SK-N-SH (cell line): ENCODE measurements around the gene HDAC7. TPM values are rescaled to one million over a fixed set of nuclear protein-coding genes. Genes with fewer than 3 reads are reported as not detected.

ENCODE experiments used
- CTCF ChIA-PET: fragments of 300-600, 350-600 bp; formaldehyde crosslinking; extraction: SDS; loops from one replicate; lab custom pipeline; 2021; lab: Yijun Ruan, JAX
- POLR2A ChIA-PET: fragments of 350-600 bp; sonication (Branson Sonifier 250); formaldehyde crosslinking; extraction: SDS; loops from one replicate; lab custom pipeline; 2020; ENCODE audit warnings: antibody characterized with exemption, inconsistent platforms; lab: Yijun Ruan, JAX
- DNase-seq: peaks from one replicate; pipeline ENCODE4 v3.0.0; 2012
- H2AFZ ChIP-seq: fragments of 200-600 bp; sonication (generic); 2 replicates; pipeline ENCODE4 v1.8.1; 2016; ENCODE audit warnings: antibody characterized with exemption, mild to moderate bottlenecking, low read depth
- H3F3A ChIP-seq: fragments of 200-600 bp; sonication (generic); replicated peaks from 2 replicates; pipeline ENCODE3; 2016; ENCODE audit warnings: antibody characterized with exemption, mild to moderate bottlenecking; ENCODE audit not compliant: insufficient read depth
- H3K27ac ChIP-seq, 2 experiments: fragments of 200-500 bp in 1 of 2; fragments of 200-600 bp in 1 of 2; sonication (Bioruptor generic) in 1 of 2; sonication (generic), shearing (Covaris generic) in 1 of 2; 2 replicates each; pipeline versions ENCODE4 v1.5.1 to v1.6.1; 2014 to 2016; ENCODE audit warnings: low read depth in 2 of 2, inconsistent platforms in 1 of 2, low read length in 1 of 2, mild to moderate bottlenecking in 1 of 2, mixed read lengths in 1 of 2
- H3K27me3 ChIP-seq: fragments of 200-600 bp; sonication (generic), shearing (Covaris generic); 2 replicates; pipeline ENCODE4 v1.6.1; 2016; ENCODE audit warnings: mixed run types; ENCODE audit not compliant: insufficient read depth
- H3K36me3 ChIP-seq, 2 experiments: fragments of 200-500 bp in 1 of 2; fragments of 200-600 bp in 1 of 2; sonication (Bioruptor generic) in 1 of 2; sonication (generic) in 1 of 2; replicated peaks in 1 of 2; 2 replicates each; pipeline versions ENCODE3 to v1.5.1; 2014 to 2016; ENCODE audit warnings: low read length in 1 of 2, mild to moderate bottlenecking in 1 of 2; ENCODE audit not compliant: insufficient read depth in 2 of 2, control insufficient read depth in 1 of 2
- H3K4me1 ChIP-seq, 2 experiments: fragments of 200-500 bp in 1 of 2; fragments of 200-600 bp in 1 of 2; sonication (Bioruptor generic) in 1 of 2; sonication (generic), shearing (Covaris generic) in 1 of 2; 2 replicates each; pipeline versions ENCODE4 v1.5.1 to v1.6.1; 2014 to 2016; ENCODE audit warnings: low read depth in 1 of 2, low read length in 1 of 2, mixed run types in 1 of 2; ENCODE audit not compliant: insufficient read depth in 2 of 2, control insufficient read depth in 1 of 2
- H3K4me2 ChIP-seq: fragments of 200-600 bp; sonication (generic), shearing (Covaris generic); 2 replicates; pipeline ENCODE4 v1.6.1; 2017; ENCODE audit warnings: mixed run types
- H3K4me3 ChIP-seq, 2 experiments: fragments of 200-500 bp in 1 of 2; fragments of 200-600 bp in 1 of 2; sonication (Bioruptor generic) in 1 of 2; sonication (generic), shearing (Covaris generic) in 1 of 2; 2 replicates each; pipeline versions ENCODE4 v1.5.1 to v1.8.1; 2014 to 2016; ENCODE audit warnings: low read depth in 2 of 2, inconsistent platforms in 1 of 2, low read length in 1 of 2, mild to moderate bottlenecking in 1 of 2, mixed read lengths in 1 of 2, moderate library complexity in 1 of 2
- H3K79me2 ChIP-seq: fragments of 200-600 bp; sonication (generic); 2 replicates; pipeline ENCODE4 v1.8.1; 2017; ENCODE audit warnings: mild to moderate bottlenecking; ENCODE audit not compliant: insufficient read depth
- H3K9ac ChIP-seq: fragments of 200-600 bp; sonication (generic); 2 replicates; pipeline ENCODE4 v1.6.1; 2017; ENCODE audit warnings: mixed run types
- H3K9me2 ChIP-seq: fragments of 200-600 bp; sonication (generic); 2 replicates; pipeline ENCODE4 v1.6.1; 2017; ENCODE audit warnings: mixed run types
- H3K9me3 ChIP-seq: fragments of 200-600 bp; sonication (generic); 2 replicates; pipeline ENCODE4 v1.6.1; 2017; ENCODE audit warnings: mixed run types, mild to moderate bottlenecking, moderate library complexity
- H4K20me1 ChIP-seq: fragments of 200-600 bp; sonication (generic); 2 replicates; pipeline ENCODE4 v1.6.1; 2017; ENCODE audit warnings: mild to moderate bottlenecking, mixed run types; ENCODE audit not compliant: insufficient read depth
- EP300 ChIP-seq, 2 experiments: IDR thresholded peaks; 2 replicates each; pipeline versions ENCODE4 v1.4.0 to v1.6.1; 2012; ENCODE audit warnings: borderline replicate concordance in 1 of 2, low read depth in 1 of 2, low read length in 1 of 2
- EZH2phosphoT487 ChIP-seq: fragments of 200-600 bp; sonication (generic); IDR thresholded peaks from 2 replicates; pipeline ENCODE4 v1.6.1; 2017; ENCODE audit warnings: low read depth, mixed run types, mild to moderate bottlenecking, antibody characterized with exemption, moderate library complexity, borderline replicate concordance
- FOXM1 ChIP-seq: IDR thresholded peaks from 2 replicates; pipeline ENCODE4 v1.4.0; 2012; ENCODE audit warnings: low read depth, mild to moderate bottlenecking
- GABPA ChIP-seq: IDR thresholded peaks from 2 replicates; pipeline ENCODE4 v1.4.0; 2012; ENCODE audit warnings: low read depth, mild to moderate bottlenecking
- GATA2 ChIP-seq: sonication (generic); formaldehyde crosslinking; IDR thresholded peaks from 2 replicates; pipeline ENCODE4 v1.5.0; 2020; ENCODE audit warnings: mild to moderate bottlenecking, missing genetic modification reagents
- MEF2A ChIP-seq: IDR thresholded peaks from 2 replicates; pipeline ENCODE4 v1.4.0; 2012; ENCODE audit warnings: low read depth, borderline replicate concordance
- MXI1 ChIP-seq: IDR thresholded peaks from 2 replicates; pipeline ENCODE4 v1.6.1; 2012; ENCODE audit warnings: mild to moderate bottlenecking, low read depth, low read length, improper control_type of control experiment
- RFX5 ChIP-seq: IDR thresholded peaks from 2 replicates; pipeline ENCODE4 v1.6.1; 2012; ENCODE audit warnings: mild to moderate bottlenecking, improper control_type of control experiment, low read length
- SMC3 ChIP-seq: IDR thresholded peaks from 2 replicates; pipeline ENCODE4 v1.6.1; 2012; ENCODE audit warnings: low read depth, low read length, improper control_type of control experiment
- TAF1 ChIP-seq: IDR thresholded peaks from 2 replicates; pipeline ENCODE4 v1.6.1; 2012; ENCODE audit warnings: low read depth, mild to moderate bottlenecking, low read length, moderate library complexity, borderline replicate concordance
- TCF12 ChIP-seq: IDR thresholded peaks from 2 replicates; pipeline ENCODE4 v1.4.0; 2012
- WGBS: methylation state at CpG from one replicate; pipeline ENCODE4 v1.1.6; 2017; ENCODE audit warnings: low lambda C conversion rate; 5-methylcytosine and 5-hydroxymethylcytosine counted together
- polyA plus RNA-seq, 3 experiments: library from polyadenylated mRNA; depleted of rRNA; stranded (reverse); fragments of >200 nt; gene quantifications; 2 replicates each; pipeline ENCODE4 v1.2.3, GENCODE V29; 2012
- TF ChIP-seq, protein P1 (sequence below): fragments of 150-350 bp; IDR thresholded peaks from 2 replicates; pipeline ENCODE4 v1.6.1; 2016; ENCODE audit warnings: mild to moderate bottlenecking, low read depth, low read length
- TF ChIP-seq, protein P2 (sequence below): IDR thresholded peaks from 2 replicates; pipeline ENCODE4 v1.4.0; 2012; ENCODE audit warnings: low read depth, borderline replicate concordance
- TF ChIP-seq, protein P3 (sequence below): IDR thresholded peaks from 2 replicates; pipeline ENCODE4; 2012
- TF ChIP-seq, protein P4 (sequence below): fragments of 150-350 bp; IDR thresholded peaks from 2 replicates; pipeline ENCODE4 v1.6.1; 2017; ENCODE audit warnings: antibody characterized with exemption, low read length, low read depth, borderline replicate concordance
- TF ChIP-seq, protein P5 (sequence below): IDR thresholded peaks from 2 replicates; pipeline ENCODE4 v1.4.0; 2012; ENCODE audit warnings: low read depth
- TF ChIP-seq, protein P6 (sequence below): fragments of 200-600 bp; sonication (generic); IDR thresholded peaks from 2 replicates; pipeline ENCODE4 v1.6.1; 2017; ENCODE audit warnings: antibody characterized with exemption, mild to moderate bottlenecking, moderate library complexity

HDAC7 gene
- polyA plus RNA-seq, 1 of the 3 experiments (the other 2 are of a cell fraction): 51.0 TPM

DNA sequence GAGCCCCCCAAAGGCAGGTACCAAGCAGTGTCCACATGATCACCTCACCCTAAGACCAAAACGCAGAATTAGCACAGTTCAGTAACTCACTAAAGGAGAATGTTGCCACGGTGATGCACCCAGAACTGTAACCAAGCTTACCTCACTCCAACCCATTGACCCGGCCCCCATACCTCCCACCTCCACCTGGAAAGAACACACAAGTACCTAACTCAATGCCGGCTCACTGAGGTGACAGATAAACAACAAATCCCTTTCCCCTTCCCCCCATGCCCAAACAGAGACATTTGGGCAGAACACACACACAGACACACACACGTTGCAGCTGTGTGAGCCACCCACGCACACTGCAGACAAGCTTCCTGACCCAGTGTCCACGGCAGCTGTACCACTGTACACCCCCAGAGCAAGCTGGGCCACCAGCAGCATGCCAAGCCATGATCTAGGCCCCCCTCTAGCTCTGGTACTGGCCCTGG lies 62.3 kb downstream of the HDAC7 start:
- H3K4me2 ChIP-seq: no peak overlapping the region
- peaks cover 12 to 58% of the 10 kb centered on the region in 2 experiments; a peak in 3 of 4 replicates for H3K4me1 ChIP-seq
- H3K9me2 ChIP-seq: no peaks in the 10 kb centered on the region
- no peak for DNase-seq
- ChIA-PET POLR2A (no interaction called here), CTCF (interaction anchor here (1.3 to 18.0 kb wide), 6 partner anchors 16 to 81 kb away, joined by 4 to 435 read pairs (median 30); partner anchors contain the start of gene SLC48A1)
- 87% methylated on average over 7 of the region's 7 CpGs for WGBS
- H3F3A ChIP-seq: no peaks in the 10 kb centered on the region
- no peak overlapping the region for H2AFZ ChIP-seq
- TF ChIP-seq FOXM1 (no peak), RFX5 (no peak), EP300 (IDR thresholded peaks at IDR 0.05; ENCODE audit: borderline replicate concordance in 1 of 2, low read depth in 1 of 2, low read length in 1 of 2) (no peak)
- TF ChIP-seq, protein P1, sequence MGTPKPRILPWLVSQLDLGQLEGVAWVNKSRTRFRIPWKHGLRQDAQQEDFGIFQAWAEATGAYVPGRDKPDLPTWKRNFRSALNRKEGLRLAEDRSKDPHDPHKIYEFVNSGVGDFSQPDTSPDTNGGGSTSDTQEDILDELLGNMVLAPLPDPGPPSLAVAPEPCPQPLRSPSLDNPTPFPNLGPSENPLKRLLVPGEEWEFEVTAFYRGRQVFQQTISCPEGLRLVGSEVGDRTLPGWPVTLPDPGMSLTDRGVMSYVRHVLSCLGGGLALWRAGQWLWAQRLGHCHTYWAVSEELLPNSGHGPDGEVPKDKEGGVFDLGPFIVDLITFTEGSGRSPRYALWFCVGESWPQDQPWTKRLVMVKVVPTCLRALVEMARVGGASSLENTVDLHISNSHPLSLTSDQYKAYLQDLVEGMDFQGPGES: no peak
- TF ChIP-seq, protein P2, sequence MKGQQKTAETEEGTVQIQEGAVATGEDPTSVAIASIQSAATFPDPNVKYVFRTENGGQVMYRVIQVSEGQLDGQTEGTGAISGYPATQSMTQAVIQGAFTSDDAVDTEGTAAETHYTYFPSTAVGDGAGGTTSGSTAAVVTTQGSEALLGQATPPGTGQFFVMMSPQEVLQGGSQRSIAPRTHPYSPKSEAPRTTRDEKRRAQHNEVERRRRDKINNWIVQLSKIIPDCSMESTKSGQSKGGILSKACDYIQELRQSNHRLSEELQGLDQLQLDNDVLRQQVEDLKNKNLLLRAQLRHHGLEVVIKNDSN: no peak
- TF ChIP-seq, protein P3, sequence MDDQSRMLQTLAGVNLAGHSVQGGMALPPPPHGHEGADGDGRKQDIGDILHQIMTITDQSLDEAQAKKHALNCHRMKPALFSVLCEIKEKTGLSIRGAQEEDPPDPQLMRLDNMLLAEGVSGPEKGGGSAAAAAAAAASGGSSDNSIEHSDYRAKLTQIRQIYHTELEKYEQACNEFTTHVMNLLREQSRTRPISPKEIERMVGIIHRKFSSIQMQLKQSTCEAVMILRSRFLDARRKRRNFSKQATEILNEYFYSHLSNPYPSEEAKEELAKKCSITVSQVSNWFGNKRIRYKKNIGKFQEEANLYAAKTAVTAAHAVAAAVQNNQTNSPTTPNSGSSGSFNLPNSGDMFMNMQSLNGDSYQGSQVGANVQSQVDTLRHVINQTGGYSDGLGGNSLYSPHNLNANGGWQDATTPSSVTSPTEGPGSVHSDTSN: no peak
- TF ChIP-seq, protein P4, sequence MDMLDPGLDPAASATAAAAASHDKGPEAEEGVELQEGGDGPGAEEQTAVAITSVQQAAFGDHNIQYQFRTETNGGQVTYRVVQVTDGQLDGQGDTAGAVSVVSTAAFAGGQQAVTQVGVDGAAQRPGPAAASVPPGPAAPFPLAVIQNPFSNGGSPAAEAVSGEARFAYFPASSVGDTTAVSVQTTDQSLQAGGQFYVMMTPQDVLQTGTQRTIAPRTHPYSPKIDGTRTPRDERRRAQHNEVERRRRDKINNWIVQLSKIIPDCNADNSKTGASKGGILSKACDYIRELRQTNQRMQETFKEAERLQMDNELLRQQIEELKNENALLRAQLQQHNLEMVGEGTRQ: no peak
- no peak overlapping the region for H3K4me3 ChIP-seq
- H3K36me3 ChIP-seq: no peaks in the 10 kb centered on the region
- no peak overlapping the region for H3K27ac ChIP-seq
- H3K79me2 ChIP-seq: no peaks in the 10 kb centered on the region
- H4K20me1 ChIP-seq: no peaks in the 10 kb centered on the region
- no peaks in the 10 kb centered on the region for H3K9me3 ChIP-seq
- no peak overlapping the region for H3K9ac ChIP-seq
- no peaks in the 10 kb centered on the region for H3K27me3 ChIP-seq

DNA sequence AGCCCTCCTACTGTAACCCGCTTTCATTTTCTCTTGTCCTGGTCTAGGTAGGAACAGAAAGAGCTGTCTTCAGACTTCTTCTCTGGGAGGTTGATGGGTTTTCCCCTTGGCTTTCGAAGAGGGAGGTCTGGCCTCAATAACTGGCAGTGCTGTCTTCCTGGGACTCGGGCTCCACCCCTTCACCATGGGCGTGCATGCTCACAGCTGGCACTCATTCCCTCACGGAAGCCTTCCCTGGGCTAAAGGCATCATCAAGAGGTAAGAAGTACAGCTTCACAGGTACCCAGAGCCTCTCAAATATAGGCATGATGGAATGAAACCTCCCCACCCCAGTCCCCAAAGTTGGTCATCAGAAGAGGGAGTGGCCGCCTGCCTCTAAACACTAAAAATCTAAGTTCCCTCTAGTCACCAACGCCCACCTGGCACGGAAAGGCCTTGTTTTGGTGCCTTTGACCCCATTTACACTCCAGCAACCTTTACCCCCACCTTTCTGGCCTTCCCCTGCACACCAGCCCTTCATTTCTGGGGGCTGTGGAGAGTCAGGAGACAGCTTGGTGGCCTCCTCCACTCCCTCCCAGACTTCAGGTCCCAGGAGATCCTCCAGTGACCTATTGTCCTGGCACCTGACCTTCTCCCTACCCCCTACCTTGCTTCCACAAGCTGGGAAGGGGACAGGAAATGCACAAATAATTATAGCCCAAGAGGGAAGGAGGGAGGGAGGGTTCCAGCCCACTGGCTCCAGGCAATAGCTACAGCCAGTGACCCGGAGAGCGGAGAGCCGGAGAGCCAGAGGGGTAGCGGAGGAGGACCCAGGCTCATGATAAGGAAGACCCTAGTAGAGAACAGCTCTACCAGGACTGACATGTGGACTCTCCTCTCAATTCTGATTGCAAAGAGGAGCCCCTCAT lies 63.8 kb downstream of the HDAC7 start:
- Histone ChIP-seq H3K9me3 (no peaks in the 10 kb centered on the region), H3K4me2 (no peak overlapping the region), H3F3A (no peaks in the 10 kb centered on the region), H3K9ac (no peak overlapping the region), H3K27ac (no peak overlapping the region), H2AFZ (no peak overlapping the region), H3K36me3 (no peaks in the 10 kb centered on the region), H3K4me3 (no peak overlapping the region), H3K79me2 (no peaks in the 10 kb centered on the region), H4K20me1 (no peaks in the 10 kb centered on the region), H3K4me1 (peaks cover 12 to 59% of the 10 kb centered on the region in 2 experiments; a peak in 3 of 4 replicates), H3K27me3 (no peaks in the 10 kb centered on the region), H3K9me2 (no peaks in the 10 kb centered on the region)
- ChIA-PET CTCF (interaction anchor here (0.9 to 18.0 kb wide), 7 partner anchors 15 to 82 kb away, joined by 3 to 435 read pairs (median 5); partner anchors contain the start of gene SLC48A1), POLR2A (interaction anchor here (1.0 kb wide), 1 partner anchor 19 kb away, joined by 6 read pairs; no protein-coding TSS in a partner anchor)
- WGBS: 88% methylated on average over 12 of the region's 12 CpGs
- no peak for DNase-seq
- TF ChIP-seq, protein P5, sequence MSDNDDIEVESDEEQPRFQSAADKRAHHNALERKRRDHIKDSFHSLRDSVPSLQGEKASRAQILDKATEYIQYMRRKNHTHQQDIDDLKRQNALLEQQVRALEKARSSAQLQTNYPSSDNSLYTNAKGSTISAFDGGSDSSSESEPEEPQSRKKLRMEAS: no peak
- no peak for TF ChIP-seq FOXM1
- no peak for TF ChIP-seq EZH2phosphoT487
- no peak for TF ChIP-seq GATA2
- no peak for TF ChIP-seq SMC3
- TF ChIP-seq TCF12: no peak
- TF ChIP-seq RFX5: no peak
- TF ChIP-seq, protein P1: no peak
- no peak for TF ChIP-seq MEF2A
- no peak for TF ChIP-seq TAF1
- no peak for TF ChIP-seq MXI1
- TF ChIP-seq, protein P6, sequence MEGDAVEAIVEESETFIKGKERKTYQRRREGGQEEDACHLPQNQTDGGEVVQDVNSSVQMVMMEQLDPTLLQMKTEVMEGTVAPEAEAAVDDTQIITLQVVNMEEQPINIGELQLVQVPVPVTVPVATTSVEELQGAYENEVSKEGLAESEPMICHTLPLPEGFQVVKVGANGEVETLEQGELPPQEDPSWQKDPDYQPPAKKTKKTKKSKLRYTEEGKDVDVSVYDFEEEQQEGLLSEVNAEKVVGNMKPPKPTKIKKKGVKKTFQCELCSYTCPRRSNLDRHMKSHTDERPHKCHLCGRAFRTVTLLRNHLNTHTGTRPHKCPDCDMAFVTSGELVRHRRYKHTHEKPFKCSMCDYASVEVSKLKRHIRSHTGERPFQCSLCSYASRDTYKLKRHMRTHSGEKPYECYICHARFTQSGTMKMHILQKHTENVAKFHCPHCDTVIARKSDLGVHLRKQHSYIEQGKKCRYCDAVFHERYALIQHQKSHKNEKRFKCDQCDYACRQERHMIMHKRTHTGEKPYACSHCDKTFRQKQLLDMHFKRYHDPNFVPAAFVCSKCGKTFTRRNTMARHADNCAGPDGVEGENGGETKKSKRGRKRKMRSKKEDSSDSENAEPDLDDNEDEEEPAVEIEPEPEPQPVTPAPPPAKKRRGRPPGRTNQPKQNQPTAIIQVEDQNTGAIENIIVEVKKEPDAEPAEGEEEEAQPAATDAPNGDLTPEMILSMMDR: no peak
- no peak for TF ChIP-seq GABPA
